HUES48 (cell line): ENCODE results near the gene TDP2.
"Not testable (repeated sequence)": the region's sequence is repeated elsewhere in the genome, so short reads cannot be mapped to it uniquely, and the experiment has no call there.

ENCODE experiments used
- H3K27ac ChIP-seq: one replicate; pipeline ENCODE4 v1.7.0; 2013; ENCODE audit warnings: low read depth, low read length, inconsistent platforms
- H3K27me3 ChIP-seq: 2 replicates; pipeline ENCODE4 v1.6.1; 2013; ENCODE audit warnings: mild to moderate bottlenecking, low read length; ENCODE audit not compliant: control insufficient read depth, insufficient read depth
- H3K36me3 ChIP-seq: 2 replicates; pipeline ENCODE4 v1.6.1; 2013; ENCODE audit warnings: low read length; ENCODE audit not compliant: control insufficient read depth, insufficient read depth
- H3K4me1 ChIP-seq: 2 replicates; pipeline ENCODE4 v1.6.1; 2013; ENCODE audit warnings: mild to moderate bottlenecking, low read length; ENCODE audit not compliant: control insufficient read depth, insufficient read depth
- H3K4me3 ChIP-seq: 2 replicates; pipeline ENCODE4 v1.5.1; 2013; ENCODE audit warnings: mild to moderate bottlenecking, low read depth, low read length
- H3K9ac ChIP-seq: 2 replicates; pipeline ENCODE4 v1.6.1; 2013; ENCODE audit warnings: mild to moderate bottlenecking, low read depth, low read length, moderate library complexity
- H3K9me3 ChIP-seq: 2 replicates; pipeline ENCODE4 v1.6.1; 2013; ENCODE audit warnings: low read length; ENCODE audit not compliant: control insufficient read depth, insufficient read depth

The TDP2 gene

GRCh38 chr6:24663189-24663588, 3.5 kb downstream of the TDP2 start:
- H3K36me3 ChIP-seq: peaks cover 42% of the 10 kb centered on the region
- H3K27ac ChIP-seq: no peak overlapping the region
- H3K4me1 ChIP-seq: peaks cover 25% of the 10 kb centered on the region

DNA sequence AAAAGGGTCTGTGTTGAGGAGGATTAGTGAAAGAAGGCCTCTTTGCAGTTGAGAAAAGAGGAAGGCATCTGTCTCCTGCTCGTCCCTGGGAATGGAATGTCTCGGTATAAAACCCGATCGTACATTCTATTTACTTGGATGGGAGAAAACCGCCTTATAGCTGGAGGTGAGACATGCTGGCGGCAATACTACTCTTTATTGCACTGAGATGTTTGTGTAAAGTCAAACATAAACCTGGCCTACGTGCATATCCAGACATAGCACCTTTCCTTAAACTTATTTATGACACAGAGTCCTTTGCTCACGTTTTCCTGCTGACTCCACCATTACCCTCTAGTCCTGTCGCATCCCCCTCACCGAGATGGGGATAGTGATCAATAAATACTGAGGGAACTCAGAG, 4.5 kb downstream of the TDP2 start:
- no peaks in the 10 kb centered on the region for H3K9me3 ChIP-seq
- H3K27me3 ChIP-seq: no peaks in the 10 kb centered on the region
- peaks cover 25% of the 10 kb centered on the region for H3K4me1 ChIP-seq
- H3K27ac ChIP-seq: no peak overlapping the region
- no peak overlapping the region for H3K9ac ChIP-seq
- H3K4me3 ChIP-seq: no peak overlapping the region
- H3K36me3 ChIP-seq: peaks cover 49% of the 10 kb centered on the region

More at GRCh38 chr6:24663189-24663588, 3.5 kb downstream of the TDP2 start:
- no peaks in the 10 kb centered on the region for H3K27me3 ChIP-seq
- no peak overlapping the region for H3K4me3 ChIP-seq
- no peak overlapping the region for H3K9ac ChIP-seq
- H3K9me3 ChIP-seq: no peaks in the 10 kb centered on the region

DNA sequence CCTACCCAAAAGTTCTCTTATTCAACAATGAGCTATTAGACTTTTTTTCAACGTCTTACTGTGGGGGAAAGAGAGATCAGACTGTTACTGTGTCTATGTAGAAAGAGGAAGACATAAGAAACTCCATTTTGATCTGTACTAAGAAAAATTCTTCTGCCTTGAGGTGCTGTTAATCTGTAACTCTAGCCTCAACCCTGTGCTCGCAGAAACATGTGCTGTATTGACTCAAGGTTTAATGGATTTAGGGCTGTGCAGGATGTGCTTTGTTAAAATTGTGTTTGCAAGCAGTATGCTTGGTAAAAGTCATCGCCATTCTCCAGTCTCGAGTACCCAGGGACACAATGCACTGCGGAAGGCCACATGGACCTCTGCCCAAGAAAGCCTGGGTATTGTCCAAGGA, 4.9 kb downstream of the TDP2 start:
- peaks cover 25% of the 10 kb centered on the region for H3K4me1 ChIP-seq
- not testable (repeated sequence) for H3K27ac ChIP-seq, H3K4me3 ChIP-seq, H3K9me3 ChIP-seq, H3K27me3 ChIP-seq, H3K9ac ChIP-seq
- peaks cover 53% of the 10 kb centered on the region for H3K36me3 ChIP-seq

DNA sequence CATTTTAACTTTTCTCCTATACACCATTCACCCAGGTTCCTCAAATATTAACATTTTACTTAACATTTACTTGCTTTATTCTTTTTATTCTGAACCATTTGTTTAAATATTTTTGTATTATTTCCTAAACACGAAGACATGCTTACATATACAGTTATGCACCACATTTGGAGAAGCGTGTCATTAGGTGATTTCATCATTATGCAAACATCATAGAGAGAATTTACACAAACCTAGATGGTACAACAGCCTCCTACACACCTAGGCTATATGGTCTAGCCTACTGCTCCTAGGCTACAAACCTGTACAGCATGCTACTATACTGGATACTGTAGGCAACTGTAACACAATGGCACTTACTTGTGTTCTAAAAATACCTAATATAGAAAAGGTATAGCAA, 6.6 kb downstream of the TDP2 start:
- Histone ChIP-seq H3K9me3 (no peaks in the 10 kb centered on the region), H3K27ac (no peak overlapping the region), H3K9ac (no peak overlapping the region), H3K36me3 (peaks cover 60% of the 10 kb centered on the region), H3K27me3 (no peaks in the 10 kb centered on the region), H3K4me1 (peaks cover 17% of the 10 kb centered on the region), H3K4me3 (no peak overlapping the region)

- Histone ChIP-seq H3K4me1 (peaks cover 15% of the 10 kb centered on the region), H3K36me3 (peaks cover 56% of the 10 kb centered on the region), H3K27me3 (no peaks in the 10 kb centered on the region), H3K9me3 (no peaks in the 10 kb centered on the region), H3K9ac (no peak overlapping the region), H3K27ac (peak overlapping the region; percentile 52), H3K4me3 (no peak overlapping the region)
Observed at GRCh38 chr6:24659561-24659960, 7.1 kb downstream of the TDP2 start.

GRCh38 chr6:24658573-24659560, 7.8 kb downstream of the TDP2 start:
- Histone ChIP-seq H3K9me3 (no peaks in the 10 kb centered on the region), H3K27me3 (no peaks in the 10 kb centered on the region), H3K27ac (peak overlapping the region; percentile 52), H3K36me3 (peaks cover 58% of the 10 kb centered on the region), H3K4me3 (no peak overlapping the region), H3K4me1 (peaks cover 15% of the 10 kb centered on the region), H3K9ac (no peak overlapping the region)

DNA sequence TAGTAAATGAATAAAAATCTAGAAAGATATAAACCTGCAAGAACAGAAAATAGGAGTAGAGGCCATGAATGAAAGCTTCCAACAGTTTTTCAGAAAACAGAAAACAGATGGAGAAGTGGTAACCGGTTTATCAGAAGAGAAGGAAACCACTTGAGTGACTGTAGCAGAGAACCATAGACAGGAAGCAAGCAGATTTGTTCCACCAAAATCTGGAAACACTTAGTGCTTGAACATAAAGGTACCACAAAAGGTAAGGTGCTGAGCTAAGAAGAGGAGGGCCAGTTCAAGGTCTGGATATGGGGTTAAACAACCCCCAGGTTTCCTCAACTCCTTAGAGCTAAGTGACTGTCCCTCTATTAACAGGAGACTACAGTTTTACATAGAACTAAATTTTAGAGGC, 11.5 kb downstream of the TDP2 start:
- Histone ChIP-seq H3K9ac (no peak overlapping the region), H3K9me3 (no peaks in the 10 kb centered on the region), H3K4me3 (no peak overlapping the region), H3K27ac (no peak overlapping the region), H3K36me3 (peaks cover 65% of the 10 kb centered on the region), H3K27me3 (no peaks in the 10 kb centered on the region), H3K4me1 (peaks cover 15% of the 10 kb centered on the region)

- Histone ChIP-seq H3K27ac (no peak overlapping the region), H3K4me3 (no peak overlapping the region), H3K9ac (no peak overlapping the region), H3K9me3 (no peaks in the 10 kb centered on the region), H3K36me3 (peaks cover 49% of the 10 kb centered on the region), H3K27me3 (no peaks in the 10 kb centered on the region), H3K4me1 (no peaks in the 10 kb centered on the region)
Observed at GRCh38 chr6:24650365-24650764, 16.3 kb downstream of the TDP2 start.

GRCh38 chr6:24649691-24650090, 17.0 kb downstream of the TDP2 start:
- H3K27ac ChIP-seq: no peak overlapping the region
- H3K27me3 ChIP-seq: peaks cover 6% of the 10 kb centered on the region
- H3K36me3 ChIP-seq: peaks cover 46% of the 10 kb centered on the region
- H3K4me1 ChIP-seq: peaks cover 6% of the 10 kb centered on the region; the same call in 1 of the 2 replicates
- no peak overlapping the region for H3K9ac ChIP-seq
- H3K9me3 ChIP-seq: no peaks in the 10 kb centered on the region
- no peak overlapping the region for H3K4me3 ChIP-seq

- Histone ChIP-seq H3K9me3 (no peaks in the 10 kb centered on the region), H3K27ac (no peak overlapping the region), H3K9ac (no peak overlapping the region), H3K27me3 (peaks cover 9% of the 10 kb centered on the region), H3K36me3 (peaks cover 33% of the 10 kb centered on the region), H3K4me3 (no peak overlapping the region), H3K4me1 (peaks cover 8% of the 10 kb centered on the region; the same call in 1 of the 2 replicates)
Observed at GRCh38 chr6:24648276-24648675, 18.4 kb downstream of the TDP2 start.

DNA sequence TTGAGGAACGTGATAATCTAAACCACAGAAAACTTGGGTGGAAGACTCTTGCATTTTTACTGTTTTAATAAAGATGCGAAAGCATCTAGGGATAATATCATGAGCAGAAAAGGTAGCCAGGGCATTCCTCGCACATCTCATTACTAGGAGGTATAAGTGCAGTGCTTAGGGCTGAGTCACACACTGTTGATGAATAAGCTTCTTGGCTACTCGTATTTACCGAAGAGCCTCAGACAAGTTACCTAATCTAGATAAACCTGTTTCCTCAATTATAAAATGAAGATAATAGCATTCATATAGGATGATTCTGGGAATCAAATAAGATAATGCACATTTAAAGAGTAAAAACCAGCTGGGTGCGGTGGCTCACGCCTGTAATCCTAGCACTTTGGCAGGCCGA, 19.9 kb downstream of the TDP2 start:
- Histone ChIP-seq H3K9me3 (no peaks in the 10 kb centered on the region), H3K4me1 (peaks cover 8% of the 10 kb centered on the region; the same call in 1 of the 2 replicates), H3K4me3 (no peak overlapping the region), H3K27ac (peak overlapping the region; percentile 38), H3K36me3 (peaks cover 18% of the 10 kb centered on the region), H3K9ac (no peak overlapping the region), H3K27me3 (peaks cover 9% of the 10 kb centered on the region)
